Cardiac muscle cell (in vitro differentiated cells and primary cell): ENCODE measurements around the gene CACNA1C. TPM values are rescaled to one million over a fixed set of nuclear protein-coding genes. Genes with fewer than 3 reads are reported as not detected.
"Not testable (repeated sequence)": the region's sequence is repeated elsewhere in the genome, so short reads cannot be mapped to it uniquely, and the experiment has no call there.

Source experiments
- DNase-seq, 2 donors: peaks; one replicate each; pipeline versions ENCODE4 v3.0.0 to v3.0.0-alpha.2; 2010 to 2017; ENCODE audit warnings: low read depth in 1 of 2, low spot score in 1 of 2
- H3K27ac ChIP-seq: fragments of 200-600 bp; sonication (generic); 2 replicates; pipeline ENCODE4 v1.5.1; 2016
- H3K27me3 ChIP-seq: fragments of 200-600 bp; sonication (generic); 2 replicates; pipeline ENCODE4 v1.6.0; 2016; ENCODE audit warnings: control low read depth
- H3K36me3 ChIP-seq: fragments of 200-600 bp; sonication (generic); 2 replicates; pipeline ENCODE4 v1.5.1; 2016; ENCODE audit warnings: control low read depth
- H3K4me1 ChIP-seq: fragments of 200-600 bp; sonication (generic); 2 replicates; pipeline ENCODE4 v1.8.1; 2017; ENCODE audit warnings: low read depth, mild to moderate bottlenecking, mixed run types
- H3K4me3 ChIP-seq: fragments of 200-600 bp; sonication (generic); 2 replicates; pipeline ENCODE4 v1.5.1; 2016; ENCODE audit warnings: mild to moderate bottlenecking
- H3K9me3 ChIP-seq: fragments of 200-600 bp; sonication (generic); 2 replicates; pipeline ENCODE4 v1.5.1; 2017; ENCODE audit warnings: low read depth, mild to moderate bottlenecking, control low read depth
- CTCF ChIP-seq: IDR thresholded peaks from 2 replicates; pipeline ENCODE4 v1.5.1; 2012; ENCODE audit warnings: low read depth, mild to moderate bottlenecking, low read length
- polyA plus RNA-seq: library from polyadenylated mRNA; unstranded; fragments of >200 nt; fragmentation: Nextera tagmentation; extraction: Ambion mirVana; gene quantifications from 2 replicates; pipeline ENCODE4 v1.2.1, GENCODE V29; 2016
- total RNA-seq: library from RNA; depleted of rRNA; stranded (reverse); fragments of >200 nt; gene quantifications from 2 replicates; pipeline ENCODE4 v1.2.3, GENCODE V29; 2016

Gene CACNA1C
- total and polyA plus RNA-seq, 2 experiments from 2014 or later: 40.8 to 77.8 TPM

GRCh38 chr12:2097617-2098016 lies 44.8 kb downstream of the CACNA1C start:
- H3K27me3 ChIP-seq: no peaks in the 10 kb centered on the region
- no peaks in the 10 kb centered on the region for H3K9me3 ChIP-seq
- DNase-seq: no peak
- H3K4me3 ChIP-seq: no peak overlapping the region
- peak overlapping the region; percentile 15 for H3K27ac ChIP-seq
- no peak for TF ChIP-seq CTCF
- peaks cover 24% of the 10 kb centered on the region for H3K4me1 ChIP-seq
- H3K36me3 ChIP-seq: no peaks in the 10 kb centered on the region

GRCh38 chr12:2098852-2099251 lies 46.1 kb downstream of the CACNA1C start:
- H3K4me3 ChIP-seq: no peak overlapping the region
- H3K27me3 ChIP-seq: no peaks in the 10 kb centered on the region
- peak overlapping the region; percentile 45 for H3K27ac ChIP-seq
- H3K9me3 ChIP-seq: no peaks in the 10 kb centered on the region
- no peak for DNase-seq
- peaks cover 18% of the 10 kb centered on the region for H3K4me1 ChIP-seq
- H3K36me3 ChIP-seq: no peaks in the 10 kb centered on the region
- TF ChIP-seq CTCF: no peak

GRCh38 chr12:2099595-2099994 lies 46.8 kb downstream of the CACNA1C start:
- DNase-seq: no peak
- no peak for TF ChIP-seq CTCF
- Histone ChIP-seq H3K27me3 (no peaks in the 10 kb centered on the region), H3K4me1 (peaks cover 15% of the 10 kb centered on the region), H3K27ac (no peak overlapping the region), H3K4me3 (no peak overlapping the region), H3K9me3 (no peaks in the 10 kb centered on the region), H3K36me3 (no peaks in the 10 kb centered on the region)

- Histone ChIP-seq H3K27me3 (no peaks in the 10 kb centered on the region), H3K36me3 (no peaks in the 10 kb centered on the region), H3K4me3 (no peak overlapping the region), H3K27ac (peak overlapping the region; percentile 60), H3K4me1 (peaks cover 5% of the 10 kb centered on the region), H3K9me3 (no peaks in the 10 kb centered on the region)
- no peak for DNase-seq
- no peak for TF ChIP-seq CTCF
Observed at GRCh38 chr12:2101359-2101758, 48.6 kb downstream of the CACNA1C start.

- Histone ChIP-seq H3K9me3 (no peaks in the 10 kb centered on the region), H3K4me1 (peaks cover 5% of the 10 kb centered on the region), H3K27ac (peak overlapping the region; percentile 60), H3K36me3 (no peaks in the 10 kb centered on the region), H3K4me3 (no peak overlapping the region), H3K27me3 (no peaks in the 10 kb centered on the region)
- no peak for DNase-seq
- TF ChIP-seq CTCF: no peak
Observed at GRCh38 chr12:2101771-2102170, 49.0 kb downstream of the CACNA1C start.

- H3K36me3 ChIP-seq, H3K4me1 ChIP-seq, H3K9me3 ChIP-seq, H3K4me3 ChIP-seq, DNase-seq, H3K27ac ChIP-seq, H3K27me3 ChIP-seq: not testable (repeated sequence)
Observed at GRCh38 chr12:2102736-2103135, 49.9 kb downstream of the CACNA1C start.

GRCh38 chr12:2105387-2105786 lies 52.6 kb downstream of the CACNA1C start:
- H3K9me3 ChIP-seq, H3K27me3 ChIP-seq: not testable (repeated sequence)

More at GRCh38 chr12:2105387-2105786, 52.6 kb downstream of the CACNA1C start:
- H3K4me3 ChIP-seq, H3K27ac ChIP-seq, H3K36me3 ChIP-seq, H3K4me1 ChIP-seq, DNase-seq: not testable (repeated sequence)
